Ishikawa (cell line): ENCODE measurements around the gene PPP1CA.

Experiments used
- CEBPB ChIP-seq: IDR thresholded peaks from 2 replicates; pipeline ENCODE4 v1.6.1; 2012
- CREB1 ChIP-seq: IDR thresholded peaks from 2 replicates; pipeline ENCODE4 v1.6.1; 2012; ENCODE audit warnings: low read depth
- EGR1 ChIP-seq: IDR thresholded peaks from 2 replicates; pipeline ENCODE4 v1.6.1; 2012
- EP300 ChIP-seq: IDR thresholded peaks from 2 replicates; pipeline ENCODE4 v1.6.1; 2012; ENCODE audit warnings: borderline replicate concordance
- FOXM1 ChIP-seq: IDR thresholded peaks from 2 replicates; pipeline ENCODE4 v1.6.1; 2012; ENCODE audit warnings: low read depth, borderline replicate concordance
- NFIC ChIP-seq: IDR thresholded peaks from 2 replicates; pipeline ENCODE4 v1.6.1; 2012
- RAD21 ChIP-seq: IDR thresholded peaks from 2 replicates; pipeline ENCODE4 v1.6.1; 2012; ENCODE audit warnings: low read depth
- REST ChIP-seq: IDR thresholded peaks from 2 replicates; pipeline ENCODE4 v1.6.1; 2012; ENCODE audit warnings: low read depth, mild to moderate bottlenecking
- TAF1 ChIP-seq: IDR thresholded peaks from 2 replicates; pipeline ENCODE4 v1.6.1; 2012; ENCODE audit warnings: low read depth, mild to moderate bottlenecking
- TCF12 ChIP-seq: IDR thresholded peaks from 2 replicates; pipeline ENCODE4 v1.6.1; 2012; ENCODE audit warnings: low read depth
- TEAD4 ChIP-seq: IDR thresholded peaks from 2 replicates; pipeline ENCODE4 v1.6.1; 2012
- YY1 ChIP-seq: IDR thresholded peaks from 2 replicates; pipeline ENCODE4 v1.6.1; 2012; ENCODE audit warnings: low read depth
- ZBTB7A ChIP-seq: IDR thresholded peaks from 2 replicates; pipeline ENCODE4 v1.6.1; 2012; ENCODE audit warnings: low read depth
- TF ChIP-seq, protein P1 (sequence below): IDR thresholded peaks from 2 replicates; pipeline ENCODE4 v1.6.1; 2012
- TF ChIP-seq, protein P2 (sequence below): IDR thresholded peaks from 2 replicates; pipeline ENCODE4 v1.6.1; 2012

Gene PPP1CA

DNA sequence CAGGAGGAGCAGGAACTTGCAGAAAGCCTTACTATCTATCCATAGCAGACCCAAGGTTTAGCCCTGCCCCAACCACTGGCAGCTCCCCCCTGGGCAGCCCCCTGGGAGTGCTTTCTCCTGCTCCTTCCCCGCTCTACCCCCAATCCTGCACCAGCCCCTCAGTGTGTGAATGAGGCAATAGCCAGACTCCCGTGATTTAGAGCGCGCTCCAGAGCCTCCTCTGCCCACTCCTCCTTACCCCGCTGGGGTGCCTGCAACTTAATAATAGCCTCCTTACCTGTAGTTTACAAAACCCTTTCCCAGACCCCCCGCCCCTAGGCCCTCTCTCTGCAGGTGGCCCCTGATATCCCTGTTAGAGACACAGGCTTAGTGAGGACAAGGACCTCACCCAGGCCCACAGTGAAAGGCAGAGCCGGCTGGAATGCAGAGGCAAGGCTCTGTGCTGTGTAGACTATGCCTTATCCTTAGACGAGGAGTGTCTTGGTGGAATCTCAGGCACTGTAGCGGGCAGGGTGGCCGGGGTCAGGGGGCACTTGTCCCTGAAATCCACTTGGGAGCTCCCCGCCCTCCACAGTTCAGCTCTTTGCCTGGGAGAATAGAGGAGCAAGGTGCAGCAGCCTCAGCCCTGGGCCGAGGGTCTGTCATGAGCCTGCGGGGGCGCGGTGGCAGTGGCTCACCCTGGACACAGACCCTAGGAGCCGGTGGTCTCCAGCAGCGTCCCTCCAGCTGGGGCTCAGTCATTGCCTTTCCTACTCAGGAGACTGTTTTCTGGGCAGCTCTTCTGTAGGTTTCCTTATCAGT, 9.5 kb upstream of the PPP1CA start:
- no peak for TF ChIP-seq CEBPB
- TF ChIP-seq, protein P1, sequence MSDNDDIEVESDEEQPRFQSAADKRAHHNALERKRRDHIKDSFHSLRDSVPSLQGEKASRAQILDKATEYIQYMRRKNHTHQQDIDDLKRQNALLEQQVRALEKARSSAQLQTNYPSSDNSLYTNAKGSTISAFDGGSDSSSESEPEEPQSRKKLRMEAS = no peak
- no peak for TF ChIP-seq YY1
- TF ChIP-seq TEAD4 = no peak
- TF ChIP-seq TAF1 = no peak
- TF ChIP-seq, protein P2, sequence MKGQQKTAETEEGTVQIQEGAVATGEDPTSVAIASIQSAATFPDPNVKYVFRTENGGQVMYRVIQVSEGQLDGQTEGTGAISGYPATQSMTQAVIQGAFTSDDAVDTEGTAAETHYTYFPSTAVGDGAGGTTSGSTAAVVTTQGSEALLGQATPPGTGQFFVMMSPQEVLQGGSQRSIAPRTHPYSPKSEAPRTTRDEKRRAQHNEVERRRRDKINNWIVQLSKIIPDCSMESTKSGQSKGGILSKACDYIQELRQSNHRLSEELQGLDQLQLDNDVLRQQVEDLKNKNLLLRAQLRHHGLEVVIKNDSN = no peak
- TF ChIP-seq RAD21 = no peak
- no peak for TF ChIP-seq REST
- no peak for TF ChIP-seq CREB1
- TF ChIP-seq EGR1 = no peak
- no peak for TF ChIP-seq FOXM1
- TF ChIP-seq ZBTB7A = no peak
- TF ChIP-seq TCF12 = no peak
- no peak for TF ChIP-seq EP300
- no peak for TF ChIP-seq NFIC

- no peak for TF ChIP-seq CEBPB
- no peak for TF ChIP-seq TAF1
- no peak for TF ChIP-seq CREB1
- TF ChIP-seq ZBTB7A = no peak
- TF ChIP-seq FOXM1 = no peak
- TF ChIP-seq TCF12 = no peak
- TF ChIP-seq EGR1 = no peak
- no peak for TF ChIP-seq TEAD4
- TF ChIP-seq, protein P1 = no peak
- TF ChIP-seq, protein P2 = no peak
- TF ChIP-seq EP300 = no peak
- no peak for TF ChIP-seq RAD21
- no peak for TF ChIP-seq YY1
These were observed 8.7 kb upstream of the PPP1CA start for GRCh38 chr11:67410369-67410831.

DNA sequence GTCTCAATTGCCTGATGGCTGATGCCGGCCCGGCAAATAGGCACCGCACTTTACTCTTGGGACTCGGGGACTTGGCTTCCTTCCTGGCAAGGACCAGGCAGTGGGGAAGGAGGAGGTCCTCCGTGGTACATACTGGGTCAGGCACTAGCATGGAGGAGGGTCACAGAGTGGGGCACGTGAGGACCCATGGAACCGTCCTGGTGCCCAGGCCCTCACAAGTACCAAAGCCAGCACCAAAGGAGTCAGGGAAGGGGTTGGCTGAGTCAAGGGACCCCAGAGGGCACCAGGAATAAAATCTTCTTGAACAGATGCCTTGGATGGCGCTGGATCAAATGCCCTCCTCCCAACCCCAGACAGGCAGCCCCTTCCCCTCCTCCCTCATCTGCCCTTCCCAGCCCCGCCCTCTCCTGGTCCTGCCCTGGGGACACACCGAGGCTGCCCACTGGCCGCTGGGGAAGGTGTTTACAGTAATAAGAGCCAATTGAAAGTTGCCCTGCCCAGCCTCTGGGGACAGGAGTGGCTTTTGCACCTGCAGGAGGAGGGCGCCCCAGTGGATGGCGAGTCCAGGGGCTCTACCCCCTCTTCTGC, 8.2 kb upstream of the PPP1CA start:
- TF ChIP-seq EGR1 (no peak), FOXM1 (no peak), EP300 (no peak)
- TF ChIP-seq, protein P2 = no peak
- TF ChIP-seq, protein P1 = no peak

DNA sequence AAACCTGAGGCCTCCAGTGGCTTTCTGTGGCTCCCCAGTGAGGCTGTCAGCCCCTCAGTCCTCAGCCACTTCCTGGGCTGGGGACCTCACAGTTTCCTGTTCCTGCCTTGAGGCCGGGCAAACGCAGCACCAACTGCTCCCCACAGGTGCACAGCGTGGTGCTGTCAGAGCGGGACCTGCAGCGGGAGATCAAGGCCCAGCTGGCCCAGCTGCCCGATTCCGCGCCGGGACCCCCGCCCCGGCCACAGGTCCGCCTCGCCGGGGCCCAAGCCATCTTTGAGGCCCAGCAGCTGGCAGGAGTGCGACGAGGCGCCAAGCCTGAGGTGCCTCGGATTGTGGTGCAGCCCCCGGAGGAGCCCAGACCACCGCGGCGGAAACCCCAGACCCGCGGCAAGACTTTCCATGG, 7.6 kb upstream of the PPP1CA start:
- TF ChIP-seq REST (no peak), NFIC (no peak), CREB1 (no peak), CEBPB (no peak)

DNA sequence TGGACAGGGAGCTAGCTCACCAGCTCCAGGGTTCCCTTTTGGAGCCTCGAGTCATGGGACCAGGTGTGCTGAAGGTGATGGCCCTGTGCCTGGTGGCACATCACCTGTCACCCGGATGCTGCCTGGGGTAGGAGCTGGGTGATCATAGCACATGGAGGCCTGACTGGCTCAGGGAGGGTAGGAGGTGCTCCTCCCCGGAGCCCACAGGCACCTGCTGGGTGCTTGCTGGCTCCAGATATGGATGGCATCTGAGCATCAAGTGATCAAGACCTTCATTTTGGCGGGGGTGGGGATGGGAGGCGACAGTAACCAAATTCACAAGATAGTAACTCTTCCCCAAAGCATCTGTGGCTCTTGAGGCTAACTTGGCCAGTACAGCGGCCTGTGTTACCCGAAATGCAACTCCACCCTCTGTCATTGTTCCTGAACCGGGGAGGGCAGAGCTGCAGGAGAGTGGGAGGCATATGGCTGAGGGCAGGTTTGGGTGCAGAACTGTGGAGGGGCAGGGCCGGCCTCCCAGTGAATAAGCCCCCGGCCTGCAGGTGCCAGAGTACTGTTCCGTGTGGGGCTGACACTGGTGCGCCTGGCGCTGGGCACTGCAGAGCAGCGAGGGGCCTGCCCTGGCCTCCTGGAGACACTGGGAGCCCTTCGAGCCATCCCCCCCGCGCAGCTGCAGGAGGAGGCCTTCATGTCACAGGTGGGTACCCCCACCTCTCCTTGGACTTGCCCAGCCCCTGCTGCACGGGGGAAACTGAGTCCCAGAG, 7.0 kb upstream of the PPP1CA start:
- TF ChIP-seq ZBTB7A (no peak), FOXM1 (no peak), CEBPB (no peak), TEAD4 (no peak), NFIC (no peak)
